Naive B cell (primary cell): ENCODE measurements around the gene RAMP1. TPM values are rescaled to one million over a fixed set of nuclear protein-coding genes. Genes with fewer than 3 reads are reported as not detected.
"Not testable (repeated sequence)": the region's sequence is repeated elsewhere in the genome, so short reads cannot be mapped to it uniquely, and the experiment has no call there.

ENCODE experiments used
- ATAC-seq, 2 donors: fragments of 150-1000 bp; cut with Tn5 transposase; 2 replicates each; pipeline ENCODE4 v1.10.0; 2021; ENCODE audit warnings: low read depth in 2 of 2, mild to moderate bottlenecking in 2 of 2, moderate library complexity in 2 of 2
- DNase-seq: peaks from one replicate; pipeline ENCODE4 v3.0.0; 2022
- H3K27ac Mint-ChIP-seq, 6 donors: one replicate each; pipeline ENCODE4 v1.8.0; 2020 to 2022; ENCODE audit warnings: mild to moderate bottlenecking in 6 of 6, mixed read lengths in 6 of 6, moderate library complexity in 5 of 6, inconsistent platforms in 2 of 6
- H3K27me3 Mint-ChIP-seq, 3 donors: one replicate each; pipeline ENCODE4 v1.8.0; 2021 to 2022; ENCODE audit warnings: mixed read lengths in 3 of 3, mild to moderate bottlenecking in 1 of 3
- H3K36me3 Mint-ChIP-seq, 2 donors: one replicate each; pipeline ENCODE4 v1.8.0; 2020 to 2022; ENCODE audit warnings: mixed read lengths in 2 of 2, inconsistent platforms in 1 of 2, mild to moderate bottlenecking in 1 of 2
- H3K4me1 Mint-ChIP-seq, 3 donors: one replicate each; pipeline ENCODE4 v1.8.0; 2020 to 2022; ENCODE audit warnings: mixed read lengths in 3 of 3, inconsistent platforms in 1 of 3, mild to moderate bottlenecking in 1 of 3, moderate library complexity in 1 of 3
- H3K4me3 Mint-ChIP-seq, 8 donors: one replicate each; pipeline ENCODE4 v1.8.0; 2020 to 2022; ENCODE audit warnings: mild to moderate bottlenecking in 8 of 8, mixed read lengths in 8 of 8, moderate library complexity in 8 of 8, inconsistent platforms in 2 of 8
- H3K9me3 Mint-ChIP-seq, 7 donors: one replicate each; pipeline ENCODE4 v1.8.0; 2020 to 2022; ENCODE audit warnings: mixed read lengths in 7 of 7, mild to moderate bottlenecking in 5 of 7, inconsistent platforms in 2 of 7, moderate library complexity in 1 of 7
- polyA plus RNA-seq, 6 donors: library from polyadenylated mRNA; unstranded; fragments of 300-500 nt; fragmentation: Illumina TruSeq; gene quantifications; one replicate each; pipeline ENCODE4 v1.2.3, GENCODE V29; 2021; ENCODE audit warnings: low read depth in 6 of 6

RAMP1 gene
- polyA plus RNA-seq, 6 donors from 2014 or later, result 0.32 TPM; not detected in 5

DNA sequence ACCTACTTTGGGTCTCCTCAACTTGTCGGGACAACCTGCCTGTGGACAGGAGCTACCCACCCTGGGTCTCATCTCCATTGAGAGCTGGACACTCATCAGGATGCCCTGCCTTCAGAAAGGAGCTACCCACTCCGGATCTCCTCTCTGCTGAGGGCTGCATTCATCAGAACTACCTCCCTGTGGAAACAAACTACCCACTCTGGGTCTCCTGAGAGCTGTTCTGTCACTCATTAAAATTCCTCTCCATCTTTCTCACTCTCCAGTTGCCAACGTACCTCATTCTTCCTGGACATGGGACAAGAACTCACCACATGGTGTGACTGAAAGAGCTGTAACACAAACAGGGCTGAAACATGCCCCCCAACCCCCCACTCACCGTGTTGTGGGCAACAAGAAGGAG, 84.9 kb downstream of the RAMP1 start:
- Mint-ChIP-seq H3K4me3 (no peak overlapping the region), H3K27me3 (peaks cover 20 to 62% (median 45%) of the 10 kb centered on the region in 3 donors), H3K36me3 (peaks cover 0 to 26% of the 10 kb centered on the region in 2 donors), H3K9me3 (peaks cover 5 to 27% (median 14%) of the 10 kb centered on the region in 7 donors), H3K27ac (no peak overlapping the region), H3K4me1 (no peaks in the 10 kb centered on the region)
- no peak for ATAC-seq
- DNase-seq, result no peak

DNA sequence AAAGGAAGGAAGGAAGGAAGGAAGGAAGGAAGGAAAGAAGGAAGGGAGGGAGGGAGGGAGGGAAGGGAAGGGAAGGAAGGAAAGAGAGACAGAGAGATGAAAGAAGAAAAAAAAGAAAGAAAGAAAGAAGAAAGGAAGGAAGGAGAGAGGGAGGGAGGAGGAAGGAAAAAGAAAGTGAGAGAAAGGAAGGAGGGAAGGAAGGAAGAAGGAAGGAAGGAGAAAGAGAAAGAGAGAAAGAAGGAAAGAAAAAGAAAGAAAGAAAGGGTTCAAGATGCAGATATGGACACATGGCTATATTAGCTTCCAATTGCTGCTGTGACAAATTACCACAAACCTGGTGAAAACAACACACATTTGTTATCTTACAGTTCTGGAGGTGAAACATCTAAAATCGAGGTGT, 87.0 kb downstream of the RAMP1 start:
- DNase-seq, result no peak
- ATAC-seq, result no peak
- peaks cover 5 to 27% (median 14%) of the 10 kb centered on the region in 7 donors for H3K9me3 Mint-ChIP-seq
- no peaks in the 10 kb centered on the region for H3K4me1 Mint-ChIP-seq
- no peak overlapping the region for H3K27ac Mint-ChIP-seq
- H3K36me3 Mint-ChIP-seq, result peaks cover 0 to 26% of the 10 kb centered on the region in 2 donors
- peaks cover 20 to 60% (median 45%) of the 10 kb centered on the region in 3 donors for H3K27me3 Mint-ChIP-seq
- no peak overlapping the region for H3K4me3 Mint-ChIP-seq

DNA sequence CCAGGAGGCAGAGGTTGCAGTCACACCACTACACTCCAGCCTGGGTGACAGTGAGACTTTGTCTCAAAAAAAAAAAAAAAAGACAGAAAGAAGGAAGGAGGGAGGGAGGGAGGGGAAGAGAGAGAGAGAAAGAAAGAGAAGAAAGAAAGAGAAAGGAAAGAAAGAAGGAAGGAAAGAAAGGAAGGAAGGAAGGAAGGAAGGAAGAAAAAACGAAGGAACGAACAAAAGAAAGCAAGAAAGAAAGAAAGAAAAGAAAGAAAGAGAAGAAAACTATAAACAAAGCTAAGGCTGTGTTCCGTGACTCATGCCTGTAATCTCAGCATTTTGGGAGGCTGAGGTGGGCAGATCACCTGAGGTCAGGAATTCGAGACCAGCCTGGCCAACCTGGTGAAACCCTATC, 91.9 kb downstream of the RAMP1 start:
- not testable (repeated sequence) for H3K9me3 Mint-ChIP-seq, H3K27ac Mint-ChIP-seq, H3K4me3 Mint-ChIP-seq, ATAC-seq, DNase-seq, H3K4me1 Mint-ChIP-seq
- Mint-ChIP-seq H3K27me3 (peaks cover 29 to 48% (median 44%) of the 10 kb centered on the region in 3 donors), H3K36me3 (peaks cover 0 to 12% of the 10 kb centered on the region in 2 donors)

DNA sequence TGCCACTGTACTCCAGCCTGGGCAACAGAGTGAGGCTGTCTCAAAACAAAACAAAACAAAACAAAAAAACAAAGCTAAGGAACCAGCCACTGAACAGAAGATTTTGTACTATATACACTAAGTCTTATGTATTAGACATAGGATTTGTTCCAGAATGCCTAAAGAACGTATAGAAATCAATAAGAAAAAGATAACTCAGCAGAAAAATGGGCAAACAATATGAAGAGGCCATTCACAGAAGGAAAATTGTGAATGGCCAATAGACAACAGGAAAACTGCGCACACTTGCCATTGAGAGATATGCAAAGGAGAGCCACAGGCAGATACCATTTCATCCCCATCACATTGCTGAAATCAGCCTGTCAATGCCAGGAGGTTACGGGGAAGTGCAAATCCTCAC, 92.5 kb downstream of the RAMP1 start:
- H3K27ac Mint-ChIP-seq, result no peak overlapping the region
- H3K36me3 Mint-ChIP-seq, result peaks cover 0 to 7% of the 10 kb centered on the region in 2 donors
- peaks cover 30 to 46% (median 40%) of the 10 kb centered on the region in 3 donors for H3K27me3 Mint-ChIP-seq
- H3K4me1 Mint-ChIP-seq, result peaks cover 0 to 4% (median 0%) of the 10 kb centered on the region in 3 donors
- peaks cover 0 to 7% (median 3%) of the 10 kb centered on the region in 7 donors for H3K9me3 Mint-ChIP-seq
- no peak for ATAC-seq
- DNase-seq, result no peak
- no peak overlapping the region for H3K4me3 Mint-ChIP-seq

DNA sequence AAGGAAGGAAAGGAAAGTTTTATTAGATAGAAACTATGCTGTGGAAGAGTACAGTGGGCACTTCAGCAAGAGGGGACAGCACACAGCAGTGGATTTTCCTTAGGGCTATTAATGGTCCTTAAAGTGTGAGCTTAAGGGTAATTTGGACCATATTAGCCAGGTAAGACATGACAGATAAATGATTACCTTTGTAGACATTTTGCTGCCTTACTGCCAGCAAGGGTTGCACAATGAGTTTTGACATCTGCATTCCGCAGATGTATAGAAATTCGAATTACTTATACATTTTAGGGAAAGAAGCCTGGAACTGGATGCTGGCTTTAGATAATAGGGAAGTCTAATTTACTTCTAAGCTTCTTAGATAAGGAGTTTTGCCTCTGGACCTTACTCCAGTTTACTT, 93.4 kb downstream of the RAMP1 start:
- H3K36me3 Mint-ChIP-seq, result no peaks in the 10 kb centered on the region

DNA sequence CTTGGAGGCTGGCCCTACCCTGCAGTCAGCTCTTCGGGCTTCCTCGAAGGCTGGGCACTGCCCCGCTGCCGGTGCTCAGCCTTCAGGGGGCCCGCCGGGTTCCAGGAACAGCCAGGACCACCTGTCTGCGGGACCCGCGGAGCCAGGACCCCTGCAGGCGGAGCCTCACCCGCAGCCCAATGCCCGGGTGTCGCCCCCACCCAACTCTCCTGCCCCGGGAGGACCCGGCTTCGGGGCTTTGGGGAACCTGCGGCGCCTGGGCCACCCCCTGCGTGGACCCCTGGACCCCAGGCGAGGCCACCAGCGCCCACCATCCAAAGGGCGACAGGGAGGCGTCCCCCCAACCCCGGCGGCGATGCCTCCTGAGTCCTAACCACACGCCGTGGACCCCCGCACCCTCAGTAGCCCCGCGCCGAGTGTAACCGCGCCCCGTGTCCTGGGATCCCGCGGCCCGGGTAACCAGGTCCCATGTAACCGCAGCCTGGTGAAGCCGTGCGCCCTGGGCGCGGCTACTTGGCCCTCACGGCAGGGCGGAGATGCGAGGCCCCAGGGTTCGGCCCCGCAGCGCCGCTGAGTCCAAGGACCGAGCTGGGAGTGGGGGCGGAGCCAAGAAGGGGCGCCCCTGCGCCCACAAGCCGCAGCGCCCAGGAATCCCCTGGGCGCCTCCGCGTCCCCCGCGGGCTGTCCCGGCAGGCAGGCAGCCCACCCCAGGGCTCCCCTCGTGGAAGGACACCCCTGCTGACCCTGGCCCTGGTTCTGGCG, 96.4 kb downstream of the RAMP1 start:
- Mint-ChIP-seq H3K9me3 (no peaks in the 10 kb centered on the region), H3K4me3 (no peak overlapping the region), H3K27me3 (peaks cover 25 to 45% (median 38%) of the 10 kb centered on the region in 3 donors), H3K4me1 (peaks cover 0 to 11% (median 5%) of the 10 kb centered on the region in 3 donors), H3K36me3 (no peaks in the 10 kb centered on the region), H3K27ac (no peak overlapping the region)
- ATAC-seq (no peak), DNase-seq (no peak)

More for the DNA sequence above, 93.4 kb downstream of the RAMP1 start:
- H3K4me3 Mint-ChIP-seq, result no peak overlapping the region
- no peaks in the 10 kb centered on the region for H3K9me3 Mint-ChIP-seq
- peaks cover 30 to 48% (median 31%) of the 10 kb centered on the region in 3 donors for H3K27me3 Mint-ChIP-seq
- H3K27ac Mint-ChIP-seq, result no peak overlapping the region
- peaks cover 0 to 11% (median 5%) of the 10 kb centered on the region in 3 donors for H3K4me1 Mint-ChIP-seq
- ATAC-seq, result no peak
- no peak for DNase-seq

DNA sequence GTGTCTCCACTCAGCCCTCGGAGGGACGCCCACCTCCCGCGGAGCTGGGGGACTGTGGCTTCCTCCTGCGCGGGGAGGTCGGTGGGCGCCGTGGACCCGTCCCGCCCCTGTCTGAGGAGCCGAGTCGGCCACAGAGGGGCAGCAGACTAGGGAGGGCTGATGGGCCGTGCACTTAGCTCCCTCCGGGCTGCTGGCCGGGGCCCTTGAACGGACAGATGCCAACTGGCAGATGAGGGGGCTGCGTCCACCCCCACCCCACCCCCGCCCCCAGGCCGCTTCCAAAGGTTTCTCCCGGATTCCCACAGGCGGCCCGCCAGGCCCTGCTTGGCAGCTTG, 96.9 kb downstream of the RAMP1 start:
- no peaks in the 10 kb centered on the region for H3K9me3 Mint-ChIP-seq

DNA sequence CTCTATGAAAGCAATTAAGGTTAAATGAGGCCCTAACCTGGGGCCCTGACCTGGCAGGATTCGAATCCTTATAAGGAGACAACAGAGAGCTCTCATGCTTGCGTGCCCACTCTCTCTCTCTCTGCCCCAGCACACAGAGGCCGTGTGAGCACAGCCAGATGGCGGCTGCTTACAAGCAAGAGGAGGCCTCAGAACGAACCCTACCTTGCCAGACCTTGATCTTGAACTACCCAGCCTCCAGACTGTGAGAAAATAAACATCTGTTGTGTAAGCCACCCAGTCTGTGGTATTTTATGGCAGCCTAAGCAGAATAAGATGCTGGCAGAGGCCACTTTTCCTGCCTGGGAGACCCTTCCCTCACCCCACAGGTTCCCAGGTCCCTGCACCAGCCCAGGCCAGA, 102.2 kb downstream of the RAMP1 start:
- no peak for DNase-seq

More for the DNA sequence above, 96.9 kb downstream of the RAMP1 start:
- Mint-ChIP-seq H3K4me1 (peaks cover 0 to 11% (median 5%) of the 10 kb centered on the region in 3 donors), H3K4me3 (no peak overlapping the region), H3K27me3 (peaks cover 25 to 41% (median 38%) of the 10 kb centered on the region in 3 donors), H3K27ac (no peak overlapping the region), H3K36me3 (no peaks in the 10 kb centered on the region)
- ATAC-seq (no peak), DNase-seq (no peak)

More for the DNA sequence above, 102.2 kb downstream of the RAMP1 start:
- H3K27me3 Mint-ChIP-seq, result peaks cover 7 to 24% (median 19%) of the 10 kb centered on the region in 3 donors
- H3K4me1 Mint-ChIP-seq, result peaks cover 5 to 15% (median 5%) of the 10 kb centered on the region in 3 donors
- no peak overlapping the region for H3K4me3 Mint-ChIP-seq
- H3K27ac Mint-ChIP-seq, result no peak overlapping the region
- peaks cover 0 to 22% (median 8%) of the 10 kb centered on the region in 7 donors for H3K9me3 Mint-ChIP-seq
- no peak for ATAC-seq
- H3K36me3 Mint-ChIP-seq, result peaks cover 0 to 9% of the 10 kb centered on the region in 2 donors

Other genes starting within 250 kb of the RAMP1 start
- gene LRRFIP1, start 232.0 kb upstream of the RAMP1 start, polyA plus RNA-seq, result 10 to 100 TPM; 45.8 to 88.7 (median 68.2) TPM
- under 1 TPM in 2 of 6 donors, not detected in 4; 0.17 to 0.24 TPM for gene RBM44, start 60.8 kb upstream of the RAMP1 start, polyA plus RNA-seq
- 10 to 100 TPM; 50.7 to 64.6 (median 60.0) TPM for gene UBE2F, start 107.4 kb downstream of the RAMP1 start, polyA plus RNA-seq
- 10 to 100 TPM; 11.5 to 18.8 (median 15.6) TPM for gene SCLY, start 201.4 kb downstream of the RAMP1 start, polyA plus RNA-seq
- gene ESPNL, start 240.7 kb downstream of the RAMP1 start, polyA plus RNA-seq, result under 1 TPM in 2 of 6 donors, not detected in 4; 0.24 to 0.30 TPM